ENCODE results near the gene EML4.

DNA sequence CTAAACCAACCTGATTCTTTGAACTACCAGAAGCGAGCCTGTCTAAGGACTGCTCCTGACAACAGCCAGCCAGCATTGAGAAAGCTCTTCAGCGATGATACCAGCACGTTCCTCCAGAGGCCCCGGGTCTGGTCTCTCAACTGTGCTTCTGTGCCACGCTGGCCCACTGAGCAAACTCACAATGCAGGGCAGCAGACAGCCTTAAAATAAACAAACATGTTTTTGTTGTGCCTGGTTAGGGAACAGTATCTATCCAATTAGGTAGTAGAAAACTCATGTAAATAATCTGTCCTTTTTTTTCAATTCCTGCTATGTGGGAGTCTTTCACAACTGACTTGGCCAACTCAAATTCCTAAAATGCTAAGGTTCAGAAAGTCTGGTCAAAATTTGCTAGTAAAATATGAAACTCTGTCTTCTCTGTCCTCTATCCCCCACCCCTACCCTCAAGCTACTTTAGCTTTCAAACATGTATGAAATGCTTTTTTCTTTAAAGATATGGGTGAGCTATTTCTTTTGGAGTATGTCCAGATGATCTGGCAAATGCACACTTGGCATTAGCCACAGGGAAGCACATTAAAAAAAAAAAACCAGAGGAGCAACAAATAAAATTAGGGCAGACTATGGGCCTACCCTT, 21.4 kb upstream of the EML4 start:
- TF ChIP-seq EP300 (IDR thresholded peaks at IDR 0.05; ENCODE audit: borderline replicate concordance in 1 of 2, low read depth in 1 of 2, low read length in 1 of 2) (peak; percentile 35 to 73; a peak in 3 of 4 replicates), CHD2 (IDR thresholded peaks at IDR 0.05; ENCODE audit: low read length, partially characterized antibody) (peak; percentile 16), GATA2 (CRISPR knock-in tag; IDR thresholded peaks at IDR 0.05) (0 out of 2 replicates have a peak, but pooled peaks have one; percentile 22), MXI1 (IDR thresholded peaks at IDR 0.05; ENCODE audit: low read depth, low read length) (no peak), TAF1 (IDR thresholded peaks at IDR 0.05; ENCODE audit: borderline replicate concordance, low read depth, low read length) (no peak), ZBTB33 (IDR thresholded peaks at IDR 0.05; ENCODE audit: borderline replicate concordance, low read depth) (no peak), SMC3 (IDR thresholded peaks at IDR 0.05; ENCODE audit: low read depth, low read length) (no peak), NRF1 (IDR thresholded peaks at IDR 0.05; ENCODE audit: low read depth, low read length) (no peak), EZH2phosphoT487 (IDR thresholded peaks at IDR 0.05; ENCODE audit: borderline replicate concordance, low read depth) (no peak)
- TF ChIP-seq, protein P1, sequence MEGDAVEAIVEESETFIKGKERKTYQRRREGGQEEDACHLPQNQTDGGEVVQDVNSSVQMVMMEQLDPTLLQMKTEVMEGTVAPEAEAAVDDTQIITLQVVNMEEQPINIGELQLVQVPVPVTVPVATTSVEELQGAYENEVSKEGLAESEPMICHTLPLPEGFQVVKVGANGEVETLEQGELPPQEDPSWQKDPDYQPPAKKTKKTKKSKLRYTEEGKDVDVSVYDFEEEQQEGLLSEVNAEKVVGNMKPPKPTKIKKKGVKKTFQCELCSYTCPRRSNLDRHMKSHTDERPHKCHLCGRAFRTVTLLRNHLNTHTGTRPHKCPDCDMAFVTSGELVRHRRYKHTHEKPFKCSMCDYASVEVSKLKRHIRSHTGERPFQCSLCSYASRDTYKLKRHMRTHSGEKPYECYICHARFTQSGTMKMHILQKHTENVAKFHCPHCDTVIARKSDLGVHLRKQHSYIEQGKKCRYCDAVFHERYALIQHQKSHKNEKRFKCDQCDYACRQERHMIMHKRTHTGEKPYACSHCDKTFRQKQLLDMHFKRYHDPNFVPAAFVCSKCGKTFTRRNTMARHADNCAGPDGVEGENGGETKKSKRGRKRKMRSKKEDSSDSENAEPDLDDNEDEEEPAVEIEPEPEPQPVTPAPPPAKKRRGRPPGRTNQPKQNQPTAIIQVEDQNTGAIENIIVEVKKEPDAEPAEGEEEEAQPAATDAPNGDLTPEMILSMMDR (IDR thresholded peaks at IDR 0.05), result no peak
- TF ChIP-seq, protein P2, sequence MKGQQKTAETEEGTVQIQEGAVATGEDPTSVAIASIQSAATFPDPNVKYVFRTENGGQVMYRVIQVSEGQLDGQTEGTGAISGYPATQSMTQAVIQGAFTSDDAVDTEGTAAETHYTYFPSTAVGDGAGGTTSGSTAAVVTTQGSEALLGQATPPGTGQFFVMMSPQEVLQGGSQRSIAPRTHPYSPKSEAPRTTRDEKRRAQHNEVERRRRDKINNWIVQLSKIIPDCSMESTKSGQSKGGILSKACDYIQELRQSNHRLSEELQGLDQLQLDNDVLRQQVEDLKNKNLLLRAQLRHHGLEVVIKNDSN (IDR thresholded peaks at IDR 0.05; ENCODE audit: borderline replicate concordance, low read depth), result no peak

Measured in SK-N-SH (cell line).